IPS-NIHi7 (cell line): ENCODE data around the gene MCC.
A peak's percentile ranks its signal among the peaks of the same experiment; 100 is the strongest.

ENCODE experiments used
- DNase-seq: peaks from one replicate; pipeline ENCODE4 v3.0.0; 2012; ENCODE audit warnings: mixed read lengths; ENCODE audit errors: extremely low spot score

The MCC gene

GRCh38 chr5:113249206-113249605, 239.0 kb downstream of the MCC start:
- DNase-seq: no peak

- peak; percentile 23 for DNase-seq
Observed at GRCh38 chr5:113246361-113246870, 241.8 kb downstream of the MCC start.

GRCh38 chr5:113245427-113246225, 242.6 kb downstream of the MCC start:
- DNase-seq: no peak

- DNase-seq: no peak
Observed at GRCh38 chr5:113244966-113245365, 243.3 kb downstream of the MCC start.

- no peak for DNase-seq
Observed at GRCh38 chr5:113243349-113243664, 244.9 kb downstream of the MCC start.

GRCh38 chr5:113242481-113243348, 245.5 kb downstream of the MCC start:
- no peak for DNase-seq

GRCh38 chr5:113240951-113241726, 247.1 kb downstream of the MCC start:
- no peak for DNase-seq

GRCh38 chr5:113240032-113240431, 248.2 kb downstream of the MCC start:
- no peak for DNase-seq

- DNase-seq: no peak
Observed at GRCh38 chr5:113237893-113238292, 250.4 kb downstream of the MCC start.

- DNase-seq: no peak
Observed at GRCh38 chr5:113236536-113237288, 251.5 kb downstream of the MCC start.

- peak; percentile 32 for DNase-seq
Observed at GRCh38 chr5:113235884-113236283, 252.4 kb downstream of the MCC start.

GRCh38 chr5:113234546-113234945, 253.7 kb downstream of the MCC start:
- DNase-seq: no peak

- DNase-seq: no peak
Observed at GRCh38 chr5:113233606-113234005, 254.6 kb downstream of the MCC start.

GRCh38 chr5:113232667-113233066, 255.6 kb downstream of the MCC start:
- no peak for DNase-seq

- no peak for DNase-seq
Observed at GRCh38 chr5:113232221-113232620, 256.0 kb downstream of the MCC start.

GRCh38 chr5:113231653-113232000, 256.6 kb downstream of the MCC start:
- DNase-seq: no peak

- no peak for DNase-seq
Observed at GRCh38 chr5:113230711-113231652, 257.3 kb downstream of the MCC start.

- no peak for DNase-seq
Observed at GRCh38 chr5:113227798-113228197, 260.5 kb downstream of the MCC start.

- no peak for DNase-seq
Observed at GRCh38 chr5:113226116-113226736, 262.0 kb downstream of the MCC start.

GRCh38 chr5:113225259-113225658, 263.0 kb downstream of the MCC start:
- no peak for DNase-seq
